ENCODE measurements around the gene ZFAND2B.

Gene ZFAND2B

GRCh38 chr2:219220652-219221402, 14.2 kb downstream of the ZFAND2B start:
- no peak for DNase-seq (ENCODE audit: low read depth in 2 of 2)

- no peak for DNase-seq (ENCODE audit: low read depth in 2 of 2)
Measured at GRCh38 chr2:219221957-219222518, 15.5 kb downstream of the ZFAND2B start.

GRCh38 chr2:219223831-219224610, 17.4 kb downstream of the ZFAND2B start:
- no peak for DNase-seq (ENCODE audit: low read depth in 2 of 2)

GRCh38 chr2:219225350-219225749, 18.8 kb downstream of the ZFAND2B start:
- no peak for DNase-seq (ENCODE audit: low read depth in 2 of 2)

DNA sequence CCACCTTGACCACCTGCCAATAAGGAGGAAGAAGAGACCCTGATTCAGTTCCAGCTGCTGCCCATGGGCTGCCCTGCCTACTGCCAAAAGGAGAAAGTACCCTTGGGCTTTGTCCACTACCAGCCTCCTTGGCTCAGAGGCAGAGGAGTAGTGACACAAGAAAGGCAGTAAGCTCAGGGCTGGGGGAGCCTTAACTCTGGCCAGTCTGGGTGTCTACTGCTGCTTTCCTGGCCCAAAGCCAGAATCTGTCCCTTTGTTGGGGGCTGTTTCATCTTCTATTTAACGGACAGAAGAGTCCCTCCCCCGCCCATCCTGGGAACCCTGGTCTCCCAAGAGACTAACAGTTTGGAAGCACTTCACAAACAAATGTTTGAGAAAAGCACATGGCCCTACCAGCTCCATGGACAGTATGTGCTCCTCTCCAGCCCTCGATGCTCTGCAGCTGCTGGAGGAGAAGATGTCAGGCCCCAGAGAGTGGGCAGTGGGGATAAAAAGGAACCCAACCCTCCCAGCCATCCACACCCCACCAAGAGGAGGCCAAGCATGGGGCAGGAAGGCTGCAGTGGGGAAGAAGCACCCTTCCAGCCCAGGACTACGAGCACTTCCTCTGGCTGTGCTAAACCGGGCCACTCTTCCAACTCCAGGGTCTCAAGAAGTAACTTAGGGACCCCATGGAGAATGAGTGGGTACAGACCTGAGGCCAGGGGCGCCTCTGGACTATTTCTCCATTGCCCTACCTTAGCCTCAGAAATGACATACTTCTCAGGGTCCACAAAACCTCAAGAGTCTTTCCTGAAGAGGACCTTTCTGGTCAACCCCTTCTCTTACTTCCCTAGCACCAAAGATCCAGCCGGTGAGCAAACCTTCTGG, 21.7 kb downstream of the ZFAND2B start:
- DNase-seq (ENCODE audit: low read depth in 2 of 2) = no peak

DNA sequence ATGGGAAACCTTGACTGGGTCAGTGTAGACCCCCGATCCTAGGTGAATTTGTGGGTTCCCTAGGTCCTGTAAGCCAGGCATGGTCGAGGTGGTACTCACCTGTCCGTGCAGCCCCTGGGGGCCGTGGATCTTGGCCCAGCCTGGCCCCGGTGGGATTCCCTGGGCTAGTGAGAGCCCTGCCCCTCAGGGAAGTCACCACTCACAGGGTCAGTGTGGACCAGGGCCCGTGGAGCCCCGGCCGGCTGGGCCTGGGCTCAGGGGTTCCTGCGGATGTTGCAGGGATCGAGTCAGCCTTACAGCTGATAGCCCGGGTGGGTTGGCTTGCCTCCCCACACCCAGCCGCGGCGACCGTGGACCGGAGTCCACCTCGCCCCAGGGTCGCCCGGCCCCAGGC, 22.3 kb downstream of the ZFAND2B start:
- no peak for DNase-seq (ENCODE audit: low read depth in 2 of 2)

DNA sequence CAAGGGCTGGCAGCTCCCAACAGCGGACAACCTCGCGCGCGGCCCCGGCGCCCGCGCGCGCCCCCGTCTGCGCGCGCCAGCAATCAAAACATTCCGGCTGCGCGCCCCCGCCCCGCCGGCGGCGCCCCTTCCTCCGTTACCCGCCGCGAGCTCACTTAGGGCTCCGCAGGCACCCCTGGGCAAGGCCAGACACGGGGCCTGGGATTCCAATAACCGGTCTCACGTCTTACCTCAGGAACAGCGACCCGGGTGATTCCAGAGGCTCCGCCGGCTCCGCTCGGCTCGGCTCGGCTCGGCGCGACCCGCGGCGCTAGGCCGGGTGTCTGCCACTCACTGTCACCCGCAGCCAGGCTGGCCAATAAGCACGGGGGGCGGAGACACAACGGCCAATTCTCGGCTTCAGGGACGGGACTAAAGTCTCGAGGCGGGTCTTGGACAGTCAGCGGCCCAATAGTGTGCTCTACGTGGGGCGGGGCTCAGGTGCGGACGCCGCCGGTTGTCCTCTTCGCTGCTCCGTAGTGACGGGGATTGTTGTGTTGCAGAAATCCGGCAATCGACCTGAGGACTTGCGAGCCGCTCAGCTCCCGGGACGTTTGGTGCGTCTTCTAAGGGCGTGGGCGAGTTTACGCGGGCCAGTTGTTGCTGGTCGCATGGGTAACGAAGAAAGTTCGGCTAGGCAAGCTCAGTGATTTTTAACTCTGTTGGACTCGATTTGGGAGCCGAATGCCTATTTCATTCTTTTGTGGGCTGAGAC, 22.9 kb downstream of the ZFAND2B start, which contains the start of the genes ANKZF1 and ATG9A:
Gene ANKZF1, plus strand, starts transcription at position 502 of the 754 bp plus-strand sequence. CDS start 452 bp downstream, outside the sequence.
Gene ATG9A, minus strand, starts transcription at position 332 of the 754 bp plus-strand sequence. CDS start 1,612 bp downstream, outside the sequence.
- DNase-seq (ENCODE audit: low read depth in 2 of 2) = peak; percentile 95 to 98

DNA sequence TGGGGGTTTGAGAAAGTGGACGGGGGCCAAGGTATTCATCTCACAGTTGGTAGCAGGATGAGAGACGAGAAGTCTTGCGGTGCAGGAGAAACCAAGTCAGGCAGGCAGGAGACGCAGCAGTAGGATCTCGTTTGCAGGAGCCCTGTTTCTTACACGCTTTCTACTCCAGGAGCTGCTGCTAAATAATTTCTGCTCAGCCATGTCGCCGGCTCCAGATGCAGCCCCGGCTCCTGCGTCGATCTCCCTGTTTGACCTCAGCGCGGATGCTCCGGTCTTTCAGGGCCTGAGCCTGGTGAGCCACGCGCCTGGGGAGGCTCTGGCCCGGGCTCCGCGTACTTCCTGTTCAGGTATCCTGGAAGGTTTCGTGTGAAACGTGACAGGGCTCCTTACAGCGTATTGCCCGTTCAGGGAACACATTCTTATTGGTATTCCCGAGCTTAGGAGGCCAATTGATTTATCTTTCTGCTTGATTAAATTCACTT, 23.5 kb downstream of the ZFAND2B start:
- peak in 1 of 2 experiments; percentile 64 for DNase-seq (ENCODE audit: low read depth in 2 of 2)

DNA sequence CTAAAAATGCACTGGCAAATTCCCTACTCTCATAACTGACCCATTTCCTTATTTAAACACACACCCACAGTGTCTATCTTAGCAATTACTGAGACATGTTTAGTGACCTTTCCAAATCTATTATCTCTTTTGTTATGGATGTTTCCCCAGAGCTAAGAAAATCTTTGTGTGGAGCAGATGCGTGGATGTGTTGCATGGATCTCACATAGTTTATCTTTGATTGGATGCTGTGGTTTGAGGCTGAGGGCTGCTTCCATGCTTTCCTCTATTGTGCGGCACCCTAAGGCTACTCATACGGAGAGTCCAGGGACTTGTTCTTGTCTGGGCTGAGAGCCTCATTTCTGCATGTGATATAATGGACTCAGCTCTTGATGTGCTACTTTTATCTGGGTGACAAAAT, 27.7 kb downstream of the ZFAND2B start:
- DNase-seq (ENCODE audit: low read depth in 2 of 2) = no peak

- DNase-seq (ENCODE audit: low read depth in 2 of 2) = no peak
Measured at GRCh38 chr2:219243291-219243761, 36.7 kb downstream of the ZFAND2B start.

GRCh38 chr2:219244789-219245147, 38.2 kb downstream of the ZFAND2B start:
- no peak for DNase-seq (ENCODE audit: low read depth in 2 of 2)

GRCh38 chr2:219245148-219245898, 38.7 kb downstream of the ZFAND2B start, which contains the start of the genes GLB1L and STK16:
GLB1L (minus strand) TSS chr2:219245444; CDS start chr2:219243573, 1,871 bp downstream.
STK16 (plus strand) TSS chr2:219245479; CDS start chr2:219246000, 521 bp downstream.
- peak; percentile 84 to 88 for DNase-seq (ENCODE audit: low read depth in 2 of 2)

- DNase-seq (ENCODE audit: low read depth in 2 of 2) = no peak
Measured at GRCh38 chr2:219245899-219246230, 39.3 kb downstream of the ZFAND2B start.

GRCh38 chr2:219246559-219246958, 40.0 kb downstream of the ZFAND2B start:
- DNase-seq (ENCODE audit: low read depth in 2 of 2) = no peak

DNA sequence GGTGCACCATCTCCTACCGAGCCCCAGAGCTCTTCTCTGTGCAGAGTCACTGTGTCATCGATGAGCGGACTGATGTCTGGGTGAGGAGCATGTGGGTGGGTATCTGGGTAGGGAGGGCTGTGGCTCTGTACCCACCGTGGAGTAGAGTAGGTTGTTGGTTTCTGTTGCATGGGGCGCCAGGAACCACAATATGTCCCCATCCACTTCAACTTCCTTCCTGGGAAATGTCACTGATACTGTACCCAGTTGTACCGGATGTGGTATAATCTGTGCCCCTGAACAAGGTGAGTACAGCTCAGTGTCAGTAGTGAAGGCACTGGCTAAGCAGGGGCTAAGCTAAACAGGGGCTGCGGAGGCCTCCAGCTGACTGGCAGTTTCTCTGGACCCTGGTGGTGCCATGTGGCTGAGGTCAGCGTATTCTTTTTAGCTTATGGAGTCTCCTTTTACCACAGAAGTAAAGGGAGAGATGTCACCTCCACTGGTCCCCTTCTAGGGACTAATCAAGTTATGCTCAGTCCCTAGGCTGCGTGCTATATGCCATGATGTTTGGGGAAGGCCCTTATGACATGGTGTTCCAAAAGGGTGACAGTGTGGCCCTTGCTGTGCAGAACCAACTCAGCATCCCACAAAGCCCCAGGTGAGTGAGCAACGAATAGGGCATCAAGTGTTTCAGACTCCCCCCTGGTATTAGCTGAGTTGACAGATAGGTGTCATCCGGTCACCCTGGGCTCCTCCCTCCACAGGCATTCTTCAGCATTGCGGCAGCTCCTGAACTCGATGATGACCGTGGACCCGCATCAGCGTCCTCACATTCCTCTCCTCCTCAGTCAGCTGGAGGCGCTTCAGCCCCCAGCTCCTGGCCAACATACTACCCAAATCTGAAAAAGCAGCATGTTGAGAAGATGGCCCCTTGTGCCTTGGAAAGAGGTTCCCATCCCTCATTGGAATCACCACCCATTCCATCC, 41.4 kb downstream of the ZFAND2B start:
- DNase-seq (ENCODE audit: low read depth in 2 of 2) = peak in 1 of 2 experiments; percentile 43

DNA sequence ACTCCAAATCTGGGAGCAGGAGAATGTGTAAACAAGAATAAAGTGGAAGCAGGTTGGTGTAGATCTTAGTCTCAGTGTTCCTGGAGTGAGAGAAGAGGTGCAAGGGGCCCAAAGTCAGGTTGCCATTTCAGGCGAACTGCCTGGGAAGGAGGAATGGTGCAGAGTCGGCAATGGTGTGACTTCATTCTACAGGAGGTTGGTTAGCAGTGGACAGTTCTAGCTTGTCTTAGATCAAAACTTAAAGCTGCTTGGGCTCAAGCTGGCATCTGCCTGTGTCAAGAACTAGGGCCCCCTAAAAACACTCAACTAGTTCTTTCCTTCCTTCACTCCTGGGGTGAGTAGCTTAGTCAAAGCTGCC, 42.2 kb downstream of the ZFAND2B start:
- no peak for DNase-seq (ENCODE audit: low read depth in 2 of 2)

- DNase-seq (ENCODE audit: low read depth in 2 of 2) = peak in 1 of 2 experiments; percentile 35
Measured at GRCh38 chr2:219249203-219249980, 42.8 kb downstream of the ZFAND2B start.

Measured in stimulated activated CD4-positive, alpha-beta T cell treated with anti-CD3 and anti-CD28 coated beads, Interleukin-12 subunit alpha, Interleukin-12 subunit beta, amount 100 ng/mL, for 24 hours (primary cell).